Measurements from ENCODE around the gene SCTR. TPM values are rescaled to one million over a fixed set of nuclear protein-coding genes. Genes with fewer than 3 reads are reported as not detected.

Gene SCTR
- total and polyA plus RNA-seq, 2 of the 13 experiments (the other 11 are each of a cell fraction or from before 2014, with no cell fraction given), result not detected

- TF ChIP-seq, protein P1, sequence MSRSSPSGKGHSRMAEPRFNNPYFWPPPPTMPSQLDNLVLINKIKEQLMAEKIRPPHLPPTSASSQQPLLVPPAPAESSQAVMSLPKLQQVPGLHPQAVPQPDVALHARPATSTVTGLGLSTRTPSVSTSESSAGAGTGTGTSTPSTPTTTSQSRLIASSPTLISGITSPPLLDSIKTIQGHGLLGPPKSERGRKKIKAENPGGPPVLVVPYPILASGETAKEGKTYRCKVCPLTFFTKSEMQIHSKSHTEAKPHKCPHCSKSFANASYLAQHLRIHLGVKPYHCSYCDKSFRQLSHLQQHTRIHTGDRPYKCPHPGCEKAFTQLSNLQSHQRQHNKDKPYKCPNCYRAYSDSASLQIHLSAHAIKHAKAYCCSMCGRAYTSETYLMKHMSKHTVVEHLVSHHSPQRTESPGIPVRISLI (CRISPR knock-in tag; IDR thresholded peaks at IDR 0.05; ENCODE audit: borderline replicate concordance), result no peak
- TF ChIP-seq TCF7 (IDR thresholded peaks at IDR 0.05; ENCODE audit: low read depth) (peak; percentile 35; the same call in 1 of the 2 replicates), ZNF263 (CRISPR knock-in tag; IDR thresholded peaks at IDR 0.05) (0 out of 2 replicates have a peak, but pooled peaks have one; percentile 13), ZMYM3 (CRISPR knock-in tag; IDR thresholded peaks at IDR 0.05) (peak; percentile 87), ZNF609 (CRISPR knock-in tag; IDR thresholded peaks at IDR 0.05; ENCODE audit: borderline replicate concordance) (peak; percentile 46), ZNF350 (CRISPR knock-in tag; IDR thresholded peaks at IDR 0.05; ENCODE audit: borderline replicate concordance, low read depth) (peak; percentile 61; the same call in 1 of the 2 replicates), NR2F6 (IDR thresholded peaks at IDR 0.05) (peak; percentile 91), NR2F6 (CRISPR knock-in tag; IDR thresholded peaks at IDR 0.05) (peak; percentile 89), MED1 (CRISPR knock-in tag; IDR thresholded peaks at IDR 0.05) (peak; percentile 50; the same call in 1 of the 2 replicates), KDM2A (CRISPR knock-in tag; IDR thresholded peaks at IDR 0.05; ENCODE audit: borderline replicate concordance, low read depth) (peak; percentile 39; the same call in 1 of the 2 replicates), DPF2 (CRISPR knock-in tag; IDR thresholded peaks at IDR 0.05; ENCODE audit: borderline replicate concordance, low read depth) (0 out of 2 replicates have a peak, but pooled peaks have one; percentile 29), ZNF335 (CRISPR knock-in tag; IDR thresholded peaks at IDR 0.05) (0 out of 2 replicates have a peak, but pooled peaks have one; percentile 8), CREM (IDR thresholded peaks at IDR 0.05) (peak; percentile 50; the same call in 1 of the 2 replicates), CREM (CRISPR knock-in tag; IDR thresholded peaks at IDR 0.05) (no peak), NR2F1 (CRISPR knock-in tag; IDR thresholded peaks at IDR 0.05) (peak; percentile 65 to 93; a peak in 3 of 4 replicates), MYC (CRISPR knock-in tag; IDR thresholded peaks at IDR 0.05; ENCODE audit: borderline replicate concordance) (0 out of 2 replicates have a peak, but pooled peaks have one; percentile 40), GABPA (IDR thresholded peaks at IDR 0.05; ENCODE audit: low read depth, low read length) (no peak), GABPA (CRISPR knock-in tag; IDR thresholded peaks at IDR 0.05; ENCODE audit: low read depth) (0 out of 2 replicates have a peak, but pooled peaks have one; percentile 22), ZNF451 (CRISPR knock-in tag; IDR thresholded peaks at IDR 0.05) (0 out of 2 replicates have a peak, but pooled peaks have one; percentile 33)
- TF ChIP-seq, protein P2, sequence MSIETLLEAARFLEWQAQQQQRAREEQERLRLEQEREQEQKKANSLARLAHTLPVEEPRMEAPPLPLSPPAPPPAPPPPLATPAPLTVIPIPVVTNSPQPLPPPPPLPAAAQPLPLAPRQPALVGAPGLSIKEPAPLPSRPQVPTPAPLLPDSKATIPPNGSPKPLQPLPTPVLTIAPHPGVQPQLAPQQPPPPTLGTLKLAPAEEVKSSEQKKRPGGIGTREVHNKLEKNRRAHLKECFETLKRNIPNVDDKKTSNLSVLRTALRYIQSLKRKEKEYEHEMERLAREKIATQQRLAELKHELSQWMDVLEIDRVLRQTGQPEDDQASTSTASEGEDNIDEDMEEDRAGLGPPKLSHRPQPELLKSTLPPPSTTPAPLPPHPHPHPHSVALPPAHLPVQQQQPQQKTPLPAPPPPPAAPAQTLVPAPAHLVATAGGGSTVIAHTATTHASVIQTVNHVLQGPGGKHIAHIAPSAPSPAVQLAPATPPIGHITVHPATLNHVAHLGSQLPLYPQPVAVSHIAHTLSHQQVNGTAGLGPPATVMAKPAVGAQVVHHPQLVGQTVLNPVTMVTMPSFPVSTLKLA (IDR thresholded peaks at IDR 0.05), result no peak
- TF ChIP-seq, protein P3, sequence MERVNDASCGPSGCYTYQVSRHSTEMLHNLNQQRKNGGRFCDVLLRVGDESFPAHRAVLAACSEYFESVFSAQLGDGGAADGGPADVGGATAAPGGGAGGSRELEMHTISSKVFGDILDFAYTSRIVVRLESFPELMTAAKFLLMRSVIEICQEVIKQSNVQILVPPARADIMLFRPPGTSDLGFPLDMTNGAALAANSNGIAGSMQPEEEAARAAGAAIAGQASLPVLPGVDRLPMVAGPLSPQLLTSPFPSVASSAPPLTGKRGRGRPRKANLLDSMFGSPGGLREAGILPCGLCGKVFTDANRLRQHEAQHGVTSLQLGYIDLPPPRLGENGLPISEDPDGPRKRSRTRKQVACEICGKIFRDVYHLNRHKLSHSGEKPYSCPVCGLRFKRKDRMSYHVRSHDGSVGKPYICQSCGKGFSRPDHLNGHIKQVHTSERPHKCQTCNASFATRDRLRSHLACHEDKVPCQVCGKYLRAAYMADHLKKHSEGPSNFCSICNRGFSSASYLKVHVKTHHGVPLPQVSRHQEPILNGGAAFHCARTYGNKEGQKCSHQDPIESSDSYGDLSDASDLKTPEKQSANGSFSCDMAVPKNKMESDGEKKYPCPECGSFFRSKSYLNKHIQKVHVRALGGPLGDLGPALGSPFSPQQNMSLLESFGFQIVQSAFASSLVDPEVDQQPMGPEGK (CRISPR knock-in tag; IDR thresholded peaks at IDR 0.05), result peak; percentile 71
Measured at GRCh38 chr2:119428488-119429224, 95.6 kb downstream of the SCTR start (continued).
